NCI-H82 treated with DMSO at 0.1 percent for 48 hours (cell line): Measurements from ENCODE around the gene SPCS2.

Source experiments
- DNase-seq: peaks from one replicate; lab custom pipeline; 2025; ENCODE audit not compliant: unreplicated experiment; lab: John Stamatoyannopoulos, UW

Gene SPCS2

DNA sequence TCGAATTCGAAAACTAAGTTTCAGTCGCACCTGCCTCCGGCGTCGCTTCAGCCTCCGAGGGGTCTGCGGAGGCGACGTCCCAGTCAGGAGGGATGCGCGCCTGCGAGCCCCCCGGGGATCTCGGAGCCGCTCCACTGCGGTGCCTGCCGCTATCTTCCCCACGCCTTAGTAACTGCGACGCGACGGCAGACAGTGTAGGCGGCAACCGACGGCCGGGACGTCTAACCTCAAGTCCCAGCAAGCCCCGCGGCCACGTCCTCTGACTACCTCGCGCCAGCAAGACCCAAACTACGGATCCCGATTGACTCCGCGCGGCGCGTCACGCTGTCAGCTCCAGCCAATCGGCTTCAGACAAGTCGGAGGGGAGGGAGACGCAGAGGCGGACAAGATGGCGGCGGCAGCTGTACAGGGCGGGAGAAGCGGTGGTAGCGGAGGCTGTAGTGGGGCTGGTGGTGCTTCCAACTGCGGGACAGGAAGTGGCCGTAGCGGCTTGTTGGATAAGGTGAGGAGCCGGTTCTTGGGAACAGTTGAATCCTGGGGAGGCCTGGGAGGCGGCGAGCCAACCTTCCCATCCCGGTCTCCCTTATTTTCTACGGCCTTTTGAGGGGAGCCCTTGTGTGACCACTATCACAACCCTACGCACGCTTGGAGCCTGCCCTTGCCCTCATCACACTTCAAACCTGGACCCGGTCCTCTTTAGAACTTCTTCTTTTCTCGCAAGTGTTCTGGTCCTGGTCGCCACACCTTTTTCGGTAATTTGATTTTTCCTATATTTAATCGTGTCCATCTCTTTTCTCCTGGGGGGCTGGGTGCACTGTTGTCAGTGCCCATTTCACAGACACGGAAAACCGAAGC is at the start of gene SPCS2, which contains the start of gene XRRA1:
Gene SPCS2, plus strand, starts transcription at position 369 of the 855 bp plus-strand sequence. Its CDS starts 20 bp downstream, at position 389.
Gene XRRA1, minus strand, starts transcription at position 194 of the 855 bp plus-strand sequence. CDS start 8,213 bp downstream, outside the sequence.
- peak; percentile 81 for DNase-seq

DNA sequence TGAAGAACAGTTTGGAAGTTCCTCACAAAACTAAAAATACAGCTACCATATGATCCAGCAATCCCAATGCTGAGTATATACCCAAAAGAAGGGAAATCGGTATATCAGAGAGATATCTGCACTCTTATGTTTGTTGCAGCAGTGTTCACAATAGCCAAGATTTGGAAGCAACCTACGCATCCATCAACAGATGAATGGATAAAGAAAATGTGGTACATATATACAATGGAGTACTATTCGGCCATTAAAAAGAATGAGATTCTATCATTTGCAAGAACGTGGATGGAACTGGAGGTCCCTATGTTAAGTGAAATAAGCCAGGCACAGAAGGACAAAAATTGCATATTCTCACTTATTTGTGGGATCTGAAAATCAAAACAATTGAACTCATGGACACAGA is 46.7 kb upstream of the SPCS2 start:
- no peak for DNase-seq

DNA sequence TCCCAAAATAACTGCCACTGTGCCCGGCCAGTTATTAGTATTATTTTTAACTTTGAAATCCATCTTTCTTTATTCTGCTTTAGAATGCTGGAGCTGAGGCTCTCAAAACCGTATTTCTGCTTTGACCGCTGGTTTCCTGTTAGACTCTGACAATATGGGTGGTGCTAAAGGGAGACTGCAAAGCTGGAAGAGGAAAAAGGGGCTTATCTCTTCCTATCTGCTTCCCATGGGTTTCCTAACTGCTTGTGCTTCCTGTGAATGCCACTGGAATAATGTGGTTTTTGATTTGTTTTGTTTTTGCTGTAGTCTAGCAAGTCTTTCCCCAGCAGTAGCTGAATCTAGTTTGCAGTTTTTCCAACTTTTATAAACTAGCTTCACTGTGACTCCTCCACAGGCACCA is 43.7 kb upstream of the SPCS2 start:
- no peak for DNase-seq

DNA sequence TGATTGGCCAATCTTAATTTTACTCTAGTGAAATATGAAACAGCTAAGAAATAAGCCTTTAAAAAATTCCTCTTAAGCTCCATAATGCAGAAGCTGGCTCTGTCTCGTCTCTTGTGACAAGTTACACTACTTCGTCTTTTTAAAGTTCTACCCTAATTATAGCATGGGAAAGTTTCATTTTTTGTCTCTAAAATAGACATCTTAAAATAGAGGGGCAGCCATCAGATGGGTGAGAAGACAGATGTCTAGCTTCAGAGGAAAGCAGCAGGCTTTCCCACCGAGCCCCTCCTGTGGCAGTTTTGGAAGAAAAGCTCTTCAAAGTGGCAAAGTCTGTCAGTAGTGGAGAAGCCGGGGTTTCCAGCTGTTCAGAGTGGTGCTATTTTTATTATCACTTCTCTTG is 39.7 kb upstream of the SPCS2 start:
- DNase-seq, result no peak

DNA sequence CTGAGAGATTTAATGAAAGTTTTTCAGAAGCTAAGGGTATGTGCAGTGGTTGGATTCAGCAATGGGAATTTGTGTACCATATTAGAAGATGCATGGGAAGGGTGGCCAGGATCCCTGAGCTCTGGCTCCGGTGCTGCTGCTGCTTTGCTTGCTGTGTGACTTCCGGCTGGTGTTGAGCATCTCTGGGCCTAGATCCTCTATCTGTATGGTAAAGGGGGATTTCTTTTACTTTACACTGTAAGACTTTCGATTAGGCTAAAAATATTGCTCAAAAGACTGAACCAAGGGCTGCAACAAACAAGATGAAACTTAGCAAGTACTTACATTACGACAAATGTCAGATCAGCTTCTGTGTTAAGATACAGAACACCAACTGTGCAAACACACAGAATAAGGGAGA is 39.3 kb upstream of the SPCS2 start:
- no peak for DNase-seq

DNA sequence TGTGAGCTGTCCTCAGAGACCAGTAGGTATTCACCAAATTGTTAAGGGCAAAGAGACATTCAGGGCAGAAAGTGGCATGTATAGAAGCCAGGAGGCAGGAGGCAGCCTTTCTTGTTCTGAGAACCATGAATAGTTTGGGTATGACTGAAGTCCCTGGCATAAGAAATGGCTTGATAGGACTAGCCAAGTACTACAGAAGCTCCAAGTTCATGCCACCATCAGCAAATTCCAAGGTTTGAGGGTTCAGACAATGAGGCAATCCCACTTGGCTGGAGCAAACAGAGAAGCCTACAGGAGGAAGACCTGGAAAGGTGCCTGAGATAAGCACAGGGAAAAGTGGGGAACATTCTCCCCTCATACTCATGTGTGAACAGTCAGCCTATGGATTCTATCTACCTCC is 25.9 kb upstream of the SPCS2 start:
- no peak for DNase-seq

DNA sequence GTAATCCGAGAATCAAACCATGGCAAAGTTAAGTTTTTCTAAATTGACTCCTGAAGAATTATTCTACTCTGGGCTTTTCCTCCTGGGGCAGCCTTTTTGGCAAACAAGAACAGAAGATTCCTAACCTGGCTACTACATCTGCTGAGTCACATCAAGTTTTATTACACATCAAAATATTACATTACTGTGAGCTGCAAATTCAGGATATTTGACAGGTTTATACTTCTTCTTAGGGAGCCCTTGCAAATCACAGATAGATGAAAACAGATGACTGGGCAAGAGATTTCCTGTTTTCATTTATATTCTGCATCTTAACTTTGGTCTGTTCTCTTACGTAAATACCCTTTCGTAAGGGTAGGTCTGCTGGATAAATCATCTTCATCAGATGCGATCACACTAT is 23.8 kb upstream of the SPCS2 start:
- DNase-seq, result no peak

DNA sequence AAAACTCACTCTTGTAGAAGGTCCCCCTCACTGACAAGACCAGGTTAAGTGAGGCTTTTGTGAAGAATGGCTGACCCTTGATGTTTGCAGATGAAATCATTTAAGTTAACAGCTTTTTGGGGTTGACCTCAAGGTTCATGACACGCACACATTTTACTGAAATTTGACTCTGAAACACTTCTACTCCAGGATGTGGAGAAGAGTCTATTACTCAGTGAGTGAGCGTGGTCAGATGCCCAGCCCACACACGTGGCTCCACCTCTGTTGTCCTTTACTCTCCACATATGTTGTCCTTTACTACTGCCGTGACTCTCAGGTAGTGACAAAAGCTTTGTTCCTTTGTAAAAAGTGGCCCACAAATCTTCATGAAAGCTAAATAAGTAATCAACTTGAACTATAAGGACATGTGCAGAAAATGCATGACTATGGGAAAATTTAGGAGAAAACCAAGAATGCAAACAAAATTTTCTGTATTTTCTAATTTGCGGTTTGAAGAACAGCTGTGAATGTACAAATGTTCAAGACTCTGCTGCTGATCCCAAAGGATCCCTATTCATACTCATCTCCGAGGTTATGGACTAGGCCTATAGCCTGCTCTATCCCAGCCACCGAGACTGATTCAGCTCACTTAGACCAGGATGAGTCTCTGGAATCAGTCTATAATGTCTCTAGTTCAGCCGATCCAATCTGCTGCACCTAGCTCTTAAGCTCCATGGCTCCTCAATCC is 22.6 kb upstream of the SPCS2 start:
- no peak for DNase-seq

DNA sequence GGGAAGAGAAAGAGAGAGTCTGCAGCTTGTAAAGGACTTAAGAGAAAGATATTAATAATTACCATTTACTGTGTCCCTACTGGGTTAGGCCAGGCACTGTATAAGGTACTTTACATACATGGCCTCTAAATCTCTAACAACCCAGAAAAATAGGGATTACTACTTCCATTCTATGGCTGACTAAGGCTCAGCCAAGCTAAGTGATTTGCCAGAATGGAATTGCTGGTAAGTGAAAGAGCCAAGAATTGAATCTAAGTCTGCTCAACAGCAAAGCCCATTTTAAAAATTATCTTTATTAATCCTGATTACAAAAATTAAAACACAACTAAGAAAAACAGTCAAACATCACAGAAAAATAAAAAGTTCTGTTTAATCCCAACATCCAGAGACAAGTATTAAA is 21.6 kb upstream of the SPCS2 start:
- DNase-seq, result no peak

DNA sequence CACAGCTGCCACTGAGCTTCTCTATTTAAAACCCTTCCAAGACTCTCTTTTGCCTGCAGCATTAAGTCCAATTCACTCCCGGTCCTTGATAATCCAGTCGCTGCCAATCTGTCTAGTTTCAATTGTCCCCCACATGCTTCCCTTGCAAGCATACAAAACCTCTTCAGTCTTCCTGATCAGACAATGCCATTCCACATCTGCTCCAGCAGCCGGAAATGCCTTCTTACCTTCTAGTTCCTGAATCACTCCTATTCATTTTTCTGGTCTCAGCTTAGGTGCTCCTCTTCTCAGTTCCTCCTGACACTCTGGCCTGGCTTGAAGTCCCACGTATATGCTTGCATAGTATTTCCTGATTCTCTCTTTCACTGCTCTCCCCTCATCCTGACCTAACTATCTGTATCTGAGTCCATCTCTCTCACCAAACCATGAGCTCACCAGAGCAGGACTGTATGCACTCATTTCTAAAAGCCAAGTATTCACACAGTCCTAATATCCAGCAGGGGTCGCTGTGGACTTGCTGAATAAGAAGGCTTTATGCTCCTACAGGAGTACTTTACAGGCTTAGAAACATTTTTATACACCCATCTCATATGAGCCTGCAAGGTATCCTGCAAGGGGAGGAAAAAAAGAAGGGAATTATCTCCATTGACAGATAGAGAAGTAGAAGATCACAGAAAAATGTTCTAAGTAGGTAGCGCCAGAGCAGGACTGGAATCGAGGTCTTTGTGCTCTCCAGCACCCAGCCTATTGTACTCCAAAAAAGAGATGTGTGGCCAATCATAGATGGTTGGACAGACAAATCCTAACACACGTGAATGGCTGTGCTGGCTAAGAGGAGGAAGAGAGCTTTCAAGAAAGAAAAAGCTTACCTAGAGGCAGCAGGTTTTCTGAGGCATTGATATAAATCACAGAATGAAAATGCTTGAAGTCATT is 19.4 kb upstream of the SPCS2 start:
- DNase-seq, result peak; percentile 89

DNA sequence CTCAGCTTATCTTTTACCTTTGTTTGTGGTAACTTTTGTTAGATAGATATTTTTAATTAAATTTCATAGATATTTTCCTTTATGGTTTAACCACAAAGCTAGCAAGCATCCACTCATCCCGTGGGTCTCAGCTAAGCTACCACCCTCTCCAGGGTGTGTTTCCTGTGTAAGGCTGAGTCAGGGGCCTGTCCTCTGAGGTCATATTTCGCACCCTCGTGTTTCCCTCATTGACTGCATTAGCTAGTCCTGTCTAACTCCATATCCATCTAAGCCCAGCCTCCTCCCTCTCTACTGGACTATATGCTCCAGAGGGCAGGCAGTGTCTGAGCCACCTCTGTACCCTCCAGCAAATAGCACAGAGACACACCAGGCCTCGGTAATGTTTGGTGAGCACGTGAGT is 16.9 kb upstream of the SPCS2 start:
- no peak for DNase-seq

DNA sequence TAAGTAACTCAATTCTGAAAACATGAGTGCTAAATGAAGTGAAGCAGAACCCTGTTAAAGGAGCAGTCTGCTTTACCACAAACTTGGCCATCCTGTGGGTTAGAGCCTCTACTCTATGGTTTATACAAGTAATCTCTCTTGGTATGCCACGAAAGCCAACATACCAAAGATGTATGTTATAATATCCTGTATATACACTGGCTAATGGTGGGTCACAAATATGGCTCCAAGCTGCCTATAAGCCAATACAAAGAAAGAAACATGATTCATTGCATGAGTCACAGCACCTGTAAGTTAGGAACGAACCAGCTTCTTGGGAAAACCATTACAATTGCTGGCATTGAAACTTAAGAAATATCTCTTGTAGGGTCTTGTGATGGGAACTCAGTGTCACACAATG is 16.3 kb upstream of the SPCS2 start:
- no peak for DNase-seq

DNA sequence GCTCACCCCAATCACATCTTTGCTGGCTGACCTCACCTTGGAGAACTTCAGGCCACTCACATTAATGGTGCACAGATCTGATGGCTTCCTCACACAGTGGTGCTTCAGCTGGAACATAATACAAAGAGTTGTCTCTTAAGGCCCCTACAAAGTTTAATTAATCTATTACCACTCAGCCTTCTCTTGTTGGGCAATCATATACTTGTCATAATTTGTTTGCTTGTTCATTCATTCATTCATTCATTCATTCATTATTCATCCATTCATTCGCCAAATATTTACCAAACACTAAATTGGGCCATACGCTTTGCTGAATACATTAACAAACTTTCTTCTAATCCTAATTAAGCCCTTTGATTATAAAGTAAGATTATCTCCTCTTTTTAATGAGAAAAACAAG is 15.3 kb upstream of the SPCS2 start:
- DNase-seq, result no peak

DNA sequence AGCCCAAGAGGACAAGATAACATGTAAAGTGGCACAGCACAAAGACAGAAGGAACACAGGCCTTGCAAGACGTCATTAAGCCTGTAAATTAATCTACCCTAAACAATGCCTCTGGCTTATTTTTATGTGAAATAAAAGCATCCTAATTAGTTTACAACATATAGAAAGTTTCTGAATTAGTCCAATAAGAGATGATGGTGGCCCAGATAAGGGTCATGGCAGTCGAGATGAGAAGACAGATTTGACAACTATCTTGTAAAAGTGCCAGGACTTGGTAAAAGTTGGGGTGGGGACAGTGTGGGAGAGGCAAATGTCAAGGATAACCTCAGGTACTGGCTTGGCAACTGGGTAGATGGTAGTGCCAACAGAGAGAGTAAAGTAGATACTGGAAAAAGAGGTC is 13.8 kb upstream of the SPCS2 start:
- DNase-seq, result no peak

DNA sequence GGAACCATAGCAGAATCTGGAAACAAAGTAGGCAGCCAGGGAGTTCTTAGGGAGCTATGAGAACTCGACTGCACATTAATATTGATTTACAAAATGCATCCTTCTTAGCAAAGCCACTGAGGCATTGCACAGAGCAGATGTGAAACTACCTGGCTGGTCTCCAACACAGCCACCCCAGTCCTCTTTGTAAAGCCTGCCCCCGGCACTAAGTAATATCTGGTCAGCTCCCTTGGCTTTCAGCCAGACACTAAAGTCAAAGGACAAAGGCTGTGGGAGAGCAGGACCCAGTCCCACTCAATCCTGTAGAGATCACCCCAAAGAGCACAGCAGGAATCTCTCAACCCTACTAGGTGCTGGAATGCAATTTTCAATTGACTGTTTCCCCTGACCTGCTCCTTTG is 13.0 kb upstream of the SPCS2 start:
- DNase-seq, result no peak

DNA sequence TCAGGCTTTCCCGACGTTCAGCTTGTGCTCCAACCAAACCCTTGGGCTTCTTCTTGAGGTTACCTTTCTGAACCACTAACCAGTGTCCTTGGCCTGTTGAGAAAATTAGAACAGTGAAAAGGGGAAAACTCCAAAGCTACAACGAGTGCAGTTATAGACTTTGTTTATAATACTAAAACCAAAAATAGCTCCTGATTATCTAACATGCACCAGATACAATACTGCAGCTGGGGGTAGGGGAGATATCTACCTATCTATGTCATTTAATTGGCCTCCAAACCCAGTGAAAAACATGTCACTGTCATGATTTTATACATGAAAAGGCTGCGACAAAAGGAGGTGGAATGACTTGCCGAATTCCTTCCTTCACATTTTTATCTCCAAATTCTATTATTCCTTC is 12.1 kb upstream of the SPCS2 start:
- no peak for DNase-seq

DNA sequence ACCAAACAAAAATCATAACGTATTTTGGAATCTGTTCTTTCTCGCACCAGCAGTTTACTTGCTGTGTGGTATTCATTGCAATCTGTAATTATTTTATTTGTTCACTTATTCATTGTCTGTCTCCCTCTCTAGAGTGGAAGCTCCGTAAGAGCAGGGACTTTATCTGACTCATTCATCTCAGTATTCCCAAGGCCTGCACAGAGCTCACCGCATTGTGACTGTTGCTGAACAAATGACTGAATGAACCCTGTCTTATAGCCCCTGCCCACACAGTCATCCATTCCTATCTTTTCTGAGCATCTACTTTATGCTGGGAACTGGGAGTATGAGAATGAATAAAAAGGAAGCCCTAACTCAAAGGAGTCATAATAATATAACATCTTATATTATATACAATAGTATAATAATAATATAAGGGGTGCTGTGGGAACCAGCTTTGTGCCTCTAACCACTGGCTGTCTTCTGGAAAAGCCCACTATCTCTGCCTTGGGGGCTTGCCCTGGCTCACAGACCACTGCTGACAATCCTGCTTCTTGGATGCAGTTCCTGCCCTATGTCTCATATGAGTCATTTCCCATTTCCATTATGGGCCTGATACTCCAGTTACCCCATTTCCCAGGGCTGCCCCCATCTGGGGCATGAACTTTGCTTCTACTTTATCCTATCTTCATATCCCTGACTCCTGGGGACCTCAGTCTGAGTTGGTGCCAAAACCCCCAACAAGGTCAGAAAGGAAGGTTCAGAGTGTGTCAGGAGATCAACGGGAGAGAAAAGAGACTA is 11.2 kb upstream of the SPCS2 start:
- DNase-seq, result no peak

DNA sequence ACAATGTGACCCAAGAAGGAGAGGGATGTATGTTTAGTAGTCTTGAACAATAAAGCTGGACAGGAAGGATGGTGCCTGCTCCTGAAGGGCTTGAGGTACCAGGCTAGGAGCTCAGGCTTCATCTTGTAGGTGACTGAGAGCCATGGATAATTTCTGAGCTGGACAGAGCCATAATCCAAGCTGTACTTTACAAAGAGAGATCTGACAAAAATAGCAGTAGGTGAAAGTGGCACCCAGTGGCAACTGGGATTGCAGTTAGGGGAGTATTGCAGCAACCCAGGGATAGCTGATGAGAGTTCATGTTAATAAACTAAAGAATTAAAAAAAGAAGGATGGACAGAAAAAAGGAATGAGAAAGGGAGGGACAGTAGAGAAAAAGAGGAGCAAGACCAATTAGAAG is 7.6 kb upstream of the SPCS2 start:
- no peak for DNase-seq

DNA sequence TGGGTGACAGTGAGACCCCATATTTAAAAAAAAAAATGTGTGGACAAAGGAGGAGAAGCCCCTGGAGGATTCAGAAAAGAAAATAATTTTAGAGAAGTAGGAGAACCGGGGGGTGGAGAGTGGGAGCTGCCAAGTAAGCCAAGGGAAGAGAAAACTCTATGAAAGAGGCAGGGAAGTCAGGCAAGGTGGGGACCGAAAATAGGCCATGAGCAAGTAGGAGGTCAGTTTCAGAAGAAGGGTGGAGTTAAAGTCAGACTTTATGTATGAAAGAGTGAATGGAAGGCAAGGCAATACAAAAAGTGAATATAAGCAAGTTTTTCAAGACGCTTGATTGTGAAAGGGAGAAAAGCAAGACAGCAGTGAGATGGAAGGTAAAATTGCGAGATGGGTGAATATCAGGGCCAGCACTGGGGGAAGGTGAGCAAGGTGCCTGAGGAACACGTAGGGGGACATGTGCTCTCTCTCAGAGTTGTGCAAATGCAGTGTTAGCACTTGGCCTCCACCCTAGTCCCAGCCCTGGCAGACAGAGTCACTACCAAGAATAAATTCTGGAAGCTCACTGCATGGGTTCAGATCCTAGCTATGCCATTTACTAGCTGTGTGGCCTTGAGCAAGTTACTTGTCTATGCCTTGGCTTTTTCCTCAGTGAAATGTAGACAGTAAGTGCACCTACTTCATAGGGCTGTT is 6.8 kb upstream of the SPCS2 start:
- no peak for DNase-seq

DNA sequence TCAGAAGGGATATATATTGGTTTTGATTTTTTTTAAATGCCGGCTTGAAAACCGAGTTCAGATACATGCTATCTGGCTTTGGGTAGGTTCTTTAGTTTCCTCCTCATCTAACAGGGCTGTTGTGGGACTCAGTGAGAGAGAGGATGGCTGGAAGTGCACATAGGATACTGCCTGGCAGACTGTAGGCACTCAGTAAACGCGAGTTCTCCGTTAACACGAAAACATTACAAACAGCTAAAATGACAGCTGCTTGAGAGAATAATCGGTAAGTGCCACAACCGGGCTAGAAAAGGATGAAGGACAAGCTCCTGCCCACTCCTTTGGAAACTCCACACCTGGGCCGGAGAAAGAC is 544 bp upstream of the SPCS2 start:
- no peak for DNase-seq
